Transverse colon (tissue), 4 donors: ENCODE measurements around the gene LPO.

Source experiments
- CTCF ChIP-seq, 5 experiments: fragments of 200-600 bp in 3 of 5; fragments of 450-650 bp in 2 of 5; sonication (generic) in 3 of 5; IDR thresholded peaks; 1 replicate in 2 of 5; 2 replicates in 3 of 5; pipeline ENCODE4 v1.5.1; 2016 to 2017; ENCODE audit warnings: antibody characterized with exemption in 5 of 5, inconsistent platforms in 3 of 5, mild to moderate bottlenecking in 2 of 5, moderate library complexity in 1 of 5
- EP300 ChIP-seq: sonication (generic); formaldehyde crosslinking; IDR thresholded peaks from one replicate; pipeline ENCODE4 v1.6.1; 2017; ENCODE audit warnings: antibody characterized with exemption, low read depth
- POLR2A ChIP-seq: fragments of 450-650 bp; IDR thresholded peaks from one replicate; pipeline ENCODE4 v1.6.1; 2016; ENCODE audit warnings: antibody characterized with exemption, mild to moderate bottlenecking, moderate library complexity
- POLR2AphosphoS5 ChIP-seq, 3 donors: sonication (generic); formaldehyde crosslinking; IDR thresholded peaks; one replicate each; pipeline ENCODE4 v1.6.1; 2016; ENCODE audit warnings: antibody characterized with exemption in 3 of 3

GRCh38 chr17:58234512-58234911 lies 3.9 kb upstream of the LPO start:
- TF ChIP-seq POLR2AphosphoS5 (IDR thresholded peaks at IDR 0.05): no peak
- no peak for TF ChIP-seq CTCF (IDR thresholded peaks at IDR 0.05)
- no peak for TF ChIP-seq POLR2A
- no peak for TF ChIP-seq EP300
